Stimulated activated CD4-positive, alpha-beta T cell treated with anti-CD3 and anti-CD28 coated beads, Interleukin-15, amount 100 ng/mL, for 1 hour (primary cell): ENCODE results near the gene HES1.
"Not testable (repeated sequence)": the region's sequence is repeated elsewhere in the genome, so short reads cannot be mapped to it uniquely, and the experiment has no call there.

Experiments used
- DNase-seq, 2 donors: peaks; one replicate each; pipeline ENCODE4 v3.0.0-alpha.2; 2020; ENCODE audit warnings: low read depth in 1 of 2, low spot score in 1 of 2

Gene HES1

GRCh38 chr3:194124193-194124592, 11.8 kb upstream of the HES1 start:
- no peak for DNase-seq

- no peak for DNase-seq
Measured at GRCh38 chr3:194125442-194125841, 10.5 kb upstream of the HES1 start.

GRCh38 chr3:194126790-194127189, 9.2 kb upstream of the HES1 start:
- no peak for DNase-seq

- DNase-seq = no peak
Measured at GRCh38 chr3:194128202-194128918, 7.6 kb upstream of the HES1 start.

GRCh38 chr3:194128919-194129295, 7.0 kb upstream of the HES1 start:
- DNase-seq = not testable (repeated sequence)

- no peak for DNase-seq
Measured at GRCh38 chr3:194129581-194130133, 6.3 kb upstream of the HES1 start.

- DNase-seq = no peak
Measured at GRCh38 chr3:194130188-194130587, 5.8 kb upstream of the HES1 start.

GRCh38 chr3:194130807-194131589, 5.0 kb upstream of the HES1 start:
- no peak for DNase-seq

- DNase-seq = no peak
Measured at GRCh38 chr3:194132465-194133286, 3.3 kb upstream of the HES1 start.

GRCh38 chr3:194133661-194134230, 2.2 kb upstream of the HES1 start:
- DNase-seq = peak in 1 of 2 donors; percentile 12

- DNase-seq = peak in 1 of 2 donors; percentile 47
Measured at GRCh38 chr3:194134231-194134756, 1.7 kb upstream of the HES1 start.

- peak; percentile 46 to 75 for DNase-seq
Measured at GRCh38 chr3:194134757-194135515, 1.0 kb upstream of the HES1 start.

- DNase-seq = no peak
Measured at GRCh38 chr3:194135516-194135805, 487 bp upstream of the HES1 start.

- DNase-seq = no peak
Measured at GRCh38 chr3:194136519-194137007, 615 bp downstream of the HES1 start.

GRCh38 chr3:194137008-194137505, 1.1 kb downstream of the HES1 start:
- peak in 1 of 2 donors; percentile 8 for DNase-seq

GRCh38 chr3:194137506-194138474, 1.8 kb downstream of the HES1 start:
- peak in 1 of 2 donors; percentile 30 for DNase-seq

GRCh38 chr3:194138732-194139070, 2.8 kb downstream of the HES1 start:
- DNase-seq = no peak

GRCh38 chr3:194139071-194139813, 3.3 kb downstream of the HES1 start:
- no peak for DNase-seq
